GM12878 (cell line): ENCODE measurements around the gene CNGA1. TPM values are rescaled to one million over a fixed set of nuclear protein-coding genes. Genes with fewer than 3 reads are reported as not detected.

ENCODE experiments used
- ATAC-seq: fragments of 200-7000 bp; cut with Tn5 transposase; 3 replicates; pipeline ENCODE4 v1.9.1; 2020; ENCODE audit warnings: mild to moderate bottlenecking, moderate library complexity
- BruUV-seq: library from RNA; stranded (reverse); fragments of 400-500 nt; replicated peaks from 2 replicates; lab custom pipeline; 2021; lab: Mats Ljungman, UMichigan
- CTCF ChIA-PET: fragments of 300-600 bp; sonication (Branson Sonifier 250); formaldehyde crosslinking; extraction: SDS; loops from one replicate; lab custom pipeline; 2021; ENCODE audit warnings: inconsistent platforms; lab: Yijun Ruan, JAX
- POLR2A ChIA-PET: fragments of 350-600 bp; formaldehyde crosslinking; extraction: SDS; loops from one replicate; lab custom pipeline; 2021; ENCODE audit warnings: inconsistent platforms; lab: Charles Lee
- RAD21 ChIA-PET: fragments of 300-600 bp; sonication (Branson Sonifier 250); formaldehyde crosslinking; loops from one replicate; lab custom pipeline; 2023; ENCODE audit warnings: antibody characterized with exemption; ENCODE audit not compliant: unreplicated experiment; lab: Charles Lee
- SMC1A ChIA-PET: fragments of 300-600 bp; sonication (Branson Sonifier 250); formaldehyde crosslinking; loops from one replicate; lab custom pipeline; 2023; ENCODE audit not compliant: unreplicated experiment, uncharacterized antibody; lab: Charles Lee
- DNase-seq: peaks from one replicate; pipeline ENCODE4 v3.0.0-alpha.2; 2011; ENCODE audit warnings: low read depth, low spot score
- FAIRE-seq: peaks from 3 replicates; lab custom pipeline; 2011; peaks lifted over from hg19 to GRCh38; lab: Jason Lieb, UNC
- H2AFZ ChIP-seq: 2 replicates; pipeline ENCODE4 v1.6.0; 2011; ENCODE audit warnings: low read depth, low read length, control low read depth; ENCODE audit not compliant: control insufficient read depth
- H3K27ac ChIP-seq: 2 replicates; pipeline ENCODE4 v1.5.1; 2011; ENCODE audit warnings: control low read depth; ENCODE audit not compliant: control insufficient read depth, insufficient read depth
- H3K27me3 ChIP-seq, 2 experiments: replicated peaks in 1 of 2; 2 replicates each; pipeline versions ENCODE4 v1.6.0 to v1.6.1; 2011; ENCODE audit warnings: low read length in 1 of 2; ENCODE audit not compliant: control insufficient read depth in 2 of 2, insufficient read depth in 2 of 2
- H3K36me3 ChIP-seq, 2 experiments: 2 replicates each; pipeline ENCODE4 v1.5.1; 2011; ENCODE audit warnings: low read length in 1 of 2; ENCODE audit not compliant: control insufficient read depth in 2 of 2, insufficient read depth in 2 of 2
- H3K4me1 ChIP-seq: 2 replicates; pipeline ENCODE4 v1.6.1; 2011; ENCODE audit warnings: mild to moderate bottlenecking, low read length, moderate library complexity, mixed read lengths; ENCODE audit not compliant: control insufficient read depth, insufficient read depth
- H3K4me2 ChIP-seq: 2 replicates; pipeline ENCODE4 v1.6.0; 2011; ENCODE audit warnings: control low read depth; ENCODE audit not compliant: control insufficient read depth, insufficient read depth
- H3K4me3 ChIP-seq: fragments of 200-600 bp; sonication (generic); 2 replicates; pipeline ENCODE4 v1.5.1; 2016
- H3K79me2 ChIP-seq: 2 replicates; pipeline ENCODE4 v1.6.0; 2011; ENCODE audit warnings: low read length; ENCODE audit not compliant: control insufficient read depth, insufficient read depth
- H3K9ac ChIP-seq: 2 replicates; pipeline ENCODE4 v1.8.0; 2011; ENCODE audit warnings: low read length, control low read depth, mixed read lengths; ENCODE audit not compliant: control insufficient read depth, insufficient read depth
- H3K9me3 ChIP-seq: replicated peaks from 3 replicates; pipeline ENCODE4 v1.5.1; 2011; ENCODE audit warnings: mild to moderate bottlenecking, low read length; ENCODE audit not compliant: control insufficient read depth, insufficient read depth
- H4K20me1 ChIP-seq: 2 replicates; pipeline ENCODE4 v1.6.0; 2011; ENCODE audit not compliant: control insufficient read depth, insufficient read depth
- BCL3 ChIP-seq: IDR thresholded peaks from 2 replicates; pipeline ENCODE4 v1.6.1; 2011; ENCODE audit warnings: borderline replicate concordance, low read depth, mild to moderate bottlenecking, moderate library complexity, low read length; ENCODE audit not compliant: insufficient read depth, poor library complexity, severe bottlenecking
- BCLAF1 ChIP-seq: fragments of 450-650 bp; IDR thresholded peaks from 2 replicates; pipeline ENCODE4 v1.6.1; 2017; ENCODE audit warnings: antibody characterized with exemption, mild to moderate bottlenecking, moderate library complexity
- CTCF ChIP-seq, 3 experiments: IDR thresholded peaks in 2 of 3; conservative IDR thresholded peaks in 1 of 3; 2 replicates each; pipeline ENCODE4 v1.5.1; 2011; ENCODE audit warnings: low read depth in 3 of 3, low read length in 3 of 3, mild to moderate bottlenecking in 3 of 3, control low read depth in 2 of 3, moderate library complexity in 2 of 3, inconsistent platforms in 1 of 3, mixed read lengths in 1 of 3; ENCODE audit not compliant: control insufficient read depth in 2 of 3, insufficient read depth in 1 of 3; ENCODE audit errors: extremely low read depth in 1 of 3
- EED ChIP-seq: sonication (generic); IDR thresholded peaks from 2 replicates; pipeline ENCODE4 v1.6.1; 2016; ENCODE audit warnings: antibody characterized with exemption, low read depth
- ETV6 ChIP-seq, 2 experiments: fragments of 450-650 bp in 1 of 2; IDR thresholded peaks in 1 of 2; conservative IDR thresholded peaks in 1 of 2; 2 replicates each; pipeline ENCODE4 v1.6.1; 2014; ENCODE audit warnings: antibody characterized with exemption in 1 of 2, borderline replicate concordance in 1 of 2, low read depth in 1 of 2, mild to moderate bottlenecking in 1 of 2, moderate library complexity in 1 of 2
- IRF4 ChIP-seq: IDR thresholded peaks from 2 replicates; pipeline ENCODE4 v1.6.1; 2011; ENCODE audit warnings: low read depth, low read length
- MEF2A ChIP-seq: IDR thresholded peaks from 2 replicates; pipeline ENCODE4 v1.6.1; 2011; ENCODE audit warnings: low read depth, mild to moderate bottlenecking, low read length, moderate library complexity; ENCODE audit not compliant: insufficient read depth
- MYC ChIP-seq: IDR thresholded peaks from 2 replicates; pipeline ENCODE4 v1.6.1; 2011; ENCODE audit warnings: mild to moderate bottlenecking, low read length, moderate library complexity, inconsistent platforms; ENCODE audit not compliant: insufficient read depth, insufficient replicate concordance, insufficient read length, severe bottlenecking
- NFYB ChIP-seq: IDR thresholded peaks from 2 replicates; pipeline ENCODE4 v1.6.1; 2011; ENCODE audit warnings: low read depth, mild to moderate bottlenecking, low read length, improper control_type of control experiment, moderate library complexity; ENCODE audit not compliant: insufficient read depth
- NRF1 ChIP-seq: conservative IDR thresholded peaks from 2 replicates; pipeline ENCODE4 v1.6.1; 2011; ENCODE audit warnings: mild to moderate bottlenecking, low read depth, low read length, improper control_type of control experiment
- POU2F2 ChIP-seq: IDR thresholded peaks from 3 replicates; pipeline ENCODE4 v1.6.1; 2011; ENCODE audit warnings: low read depth, mild to moderate bottlenecking, low read length, borderline replicate concordance
- RAD21 ChIP-seq: IDR thresholded peaks from 2 replicates; pipeline ENCODE4 v1.6.1; 2011; ENCODE audit warnings: mild to moderate bottlenecking, low read depth, low read length, moderate library complexity; ENCODE audit not compliant: insufficient read depth
- RUNX3 ChIP-seq: IDR thresholded peaks from 2 replicates; pipeline ENCODE4 v1.6.1; 2012; ENCODE audit warnings: low read length, inconsistent platforms
- WGBS: methylation state at CpG from one replicate; pipeline ENCODE4 v1.1.6; 2016; ENCODE audit warnings: low lambda C conversion rate; ENCODE audit not compliant: insufficient replicate concordance, insufficient coverage; ENCODE audit errors: missing lambda C conversion rate; 5-methylcytosine and 5-hydroxymethylcytosine counted together
- in situ Hi-C: fragments of 300-500 bp; cut with MboI; formaldehyde crosslinking; loops from 9 replicates; pipeline ENCODE4 v1.14.3; 2018; ENCODE audit warnings: mixed read lengths
- intact Hi-C: fragments of 100-400 bp; cut with micrococcal nuclease; formaldehyde crosslinking; loops from one replicate; pipeline ENCODE4 v1.14.2; 2022; ENCODE audit not compliant: unreplicated experiment
- polyA plus RNA-seq, 11 experiments: library from polyadenylated mRNA; depleted of rRNA in 4 of 11; unstranded in 6 of 11; stranded (reverse) in 5 of 11; fragments of >200 nt; fragmentation: Nextera tagmentation in 4 of 11; fragmentation: Illumina TruSeq in 1 of 11; extraction: Ambion mirVana in 4 of 11; extraction: Trizol in 1 of 11; gene quantifications; 1 replicate in 1 of 11; 2 replicates in 10 of 11; pipeline versions ENCODE4 v1.2.1 to v1.2.3, GENCODE V29; 2011 to 2016; ENCODE audit warnings: inconsistent platforms in 2 of 11, missing spikeins in 2 of 11, low read depth in 1 of 11
- total RNA-seq, 4 experiments: library from RNA; depleted of rRNA in 3 of 4; stranded (reverse); fragments of >200 nt in 3 of 4; fragmentation: Illumina TruSeq in 1 of 4; extraction: Trizol in 1 of 4; gene quantifications; 2 replicates each; pipeline versions ENCODE4 v1.2.1 to v1.2.3, GENCODE V29; 2013 to 2021
- TF ChIP-seq, protein P1 (sequence below): fragments of 450-650 bp; IDR thresholded peaks from 2 replicates; pipeline ENCODE4 v1.6.1; 2014; ENCODE audit warnings: mild to moderate bottlenecking

CNGA1 gene
- total and polyA plus RNA-seq, 10 of the 15 experiments (the other 5 are each of a cell fraction or from before 2014, with no cell fraction given): 0.38 to 14.2 (median 5.1) TPM

DNA sequence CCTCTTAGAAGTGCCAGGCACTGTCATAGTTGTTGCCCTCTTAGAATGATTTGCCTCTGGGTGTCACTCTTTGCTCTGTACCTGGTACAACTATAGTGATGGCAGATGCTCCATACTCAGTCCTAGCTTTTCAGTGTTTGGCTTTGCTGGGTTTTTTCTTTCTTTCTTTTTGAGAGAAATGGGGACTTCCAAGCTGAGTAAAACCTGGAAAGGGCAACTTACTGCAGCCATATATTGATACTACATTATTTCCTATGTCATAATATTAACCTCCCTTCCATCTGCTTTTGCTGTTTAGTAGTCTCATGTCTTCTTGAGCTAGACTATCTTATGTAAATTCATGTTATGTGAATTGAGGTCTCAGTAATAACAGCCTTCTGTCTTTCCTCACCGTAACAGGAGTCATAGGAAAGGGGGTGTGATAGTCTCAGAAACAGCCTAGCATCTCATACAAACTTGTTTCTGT, 49.1 kb upstream of the CNGA1 start:
- RAD21 ChIA-PET: interaction anchor here (0.6 to 3.4 kb wide), 9 partner anchors 17 to 194 kb away, joined by 3 to 14 read pairs (median 3); no protein-coding TSS in a partner anchor
- Histone ChIP-seq H3K36me3 (no peaks in the 10 kb centered on the region), H3K4me1 (peaks cover 26% of the 10 kb centered on the region), H3K9ac (no peak overlapping the region), H3K4me3 (no peak overlapping the region), H3K27ac (peak overlapping the region; percentile 24), H3K4me2 (peak overlapping the region; percentile 4; the same call in 1 of the 2 replicates), H4K20me1 (no peaks in the 10 kb centered on the region), H2AFZ (peak overlapping the region; percentile 23; the same call in 1 of the 2 replicates), H3K27me3 (no peaks in the 10 kb centered on the region), H3K79me2 (no peaks in the 10 kb centered on the region), H3K9me3 (peaks cover 4% of the 10 kb centered on the region; the same call in 2 of the 3 replicates)
- SMC1A ChIA-PET: interaction anchor here (1.0 to 2.6 kb wide), 7 partner anchors 14 to 44 kb away, joined by 3 to 10 read pairs (median 5); no protein-coding TSS in a partner anchor
- peak; percentile 40 for DNase-seq
- intact Hi-C loops: no loop called here
- POLR2A ChIA-PET: interaction anchor here (1.7 kb wide), 1 partner anchor 18 kb away, joined by 6 read pairs; no protein-coding TSS in a partner anchor
- CTCF ChIA-PET: interaction anchor here (0.7 to 1.7 kb wide), 9 partner anchors 12 to 225 kb away, joined by 3 to 5 read pairs (median 4); no protein-coding TSS in a partner anchor
- ATAC-seq: peak; percentile 93
- BruUV-seq: no TSS peak
- in situ Hi-C loops: no loop called here
- WGBS: 7% methylated on average over 1 of the region's 1 CpG
- peak; percentile 72 for FAIRE-seq
- TF ChIP-seq RAD21 (peak; percentile 57; the same call in 1 of the 2 replicates), IRF4 (peak; percentile 76; the same call in 1 of the 2 replicates), MEF2A (0 out of 2 replicates have a peak, but pooled peaks have one; percentile 57), MYC (no peak), NFYB (no peak), POU2F2 (no peak), CTCF (IDR thresholded peaks at IDR 0.05 in 2 of 3, conservative IDR thresholded peaks at IDR 0.05 in 1 of 3; ENCODE audit: control insufficient read depth in 2 of 3, extremely low read depth in 1 of 3, insufficient read depth in 1 of 3, low read depth in 3 of 3, low read length in 3 of 3) (peak in 1 of 3 experiments; percentile 13; a peak in 1 of 6 replicates), EED (peak; percentile 31; the same call in 1 of the 2 replicates), BCL3 (peak; percentile 60), ETV6 (conservative IDR thresholded peaks at IDR 0.05 in 1 of 2, IDR thresholded peaks at IDR 0.05 in 1 of 2; ENCODE audit: borderline replicate concordance in 1 of 2, low read depth in 1 of 2) (no peak), RUNX3 (peak; percentile 77), BCLAF1 (no peak), NRF1 (no peak)
- TF ChIP-seq, protein P1, sequence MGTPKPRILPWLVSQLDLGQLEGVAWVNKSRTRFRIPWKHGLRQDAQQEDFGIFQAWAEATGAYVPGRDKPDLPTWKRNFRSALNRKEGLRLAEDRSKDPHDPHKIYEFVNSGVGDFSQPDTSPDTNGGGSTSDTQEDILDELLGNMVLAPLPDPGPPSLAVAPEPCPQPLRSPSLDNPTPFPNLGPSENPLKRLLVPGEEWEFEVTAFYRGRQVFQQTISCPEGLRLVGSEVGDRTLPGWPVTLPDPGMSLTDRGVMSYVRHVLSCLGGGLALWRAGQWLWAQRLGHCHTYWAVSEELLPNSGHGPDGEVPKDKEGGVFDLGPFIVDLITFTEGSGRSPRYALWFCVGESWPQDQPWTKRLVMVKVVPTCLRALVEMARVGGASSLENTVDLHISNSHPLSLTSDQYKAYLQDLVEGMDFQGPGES: no peak
